GM19395 (cell line): ENCODE measurements around the gene CNIH1.
"Not testable (repeated sequence)": the region's sequence is repeated elsewhere in the genome, so short reads cannot be mapped to it uniquely, and the experiment has no call there.

Experiments used
- ATAC-seq: cut with Tn5 transposase; IDR thresholded peaks from one replicate; pipeline ENCODE4 v1.9.1; 2021; ENCODE audit warnings: mild to moderate bottlenecking, moderate library complexity; ENCODE audit not compliant: unreplicated experiment

The CNIH1 gene

DNA sequence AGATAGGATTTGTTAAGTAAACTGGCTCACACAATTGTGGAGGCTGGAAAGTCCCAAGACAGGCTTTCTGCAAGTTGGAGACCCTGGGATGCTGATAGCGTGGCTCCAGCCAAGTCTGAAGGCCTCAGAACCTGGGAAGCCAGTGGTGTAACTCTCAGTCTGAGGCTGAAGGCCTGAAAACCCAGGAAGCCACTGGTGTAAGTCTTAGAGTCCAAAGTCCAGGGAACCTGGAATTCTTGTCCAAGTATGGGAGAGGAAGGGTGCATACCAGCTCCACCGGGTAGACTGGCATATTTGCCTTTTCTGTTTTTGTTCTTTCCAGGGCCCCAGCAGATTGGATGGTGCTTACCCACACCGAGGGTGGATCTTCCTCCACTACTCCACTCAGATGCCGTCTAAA lies 29.5 kb upstream of the CNIH1 start:
- ATAC-seq: no peak

DNA sequence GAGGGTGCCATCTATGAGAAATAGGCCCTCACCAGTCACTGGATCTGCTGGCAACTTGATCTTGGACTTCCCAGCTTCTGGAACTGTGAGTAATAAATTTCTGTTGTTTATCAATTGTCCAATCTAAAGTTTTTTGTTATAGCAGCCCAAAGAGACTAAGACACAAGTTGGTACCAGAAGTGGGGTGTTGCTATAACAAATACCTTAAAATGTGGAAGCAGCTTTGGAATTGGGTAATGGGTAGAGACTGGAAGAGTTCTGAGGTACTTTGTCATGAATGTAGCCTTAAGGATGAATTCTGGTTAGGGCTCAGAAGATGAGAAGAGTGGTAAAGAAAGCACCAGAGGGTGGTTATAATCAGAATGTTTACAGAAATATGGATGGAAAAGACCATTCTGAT lies 26.1 kb upstream of the CNIH1 start:
- ATAC-seq: no peak

DNA sequence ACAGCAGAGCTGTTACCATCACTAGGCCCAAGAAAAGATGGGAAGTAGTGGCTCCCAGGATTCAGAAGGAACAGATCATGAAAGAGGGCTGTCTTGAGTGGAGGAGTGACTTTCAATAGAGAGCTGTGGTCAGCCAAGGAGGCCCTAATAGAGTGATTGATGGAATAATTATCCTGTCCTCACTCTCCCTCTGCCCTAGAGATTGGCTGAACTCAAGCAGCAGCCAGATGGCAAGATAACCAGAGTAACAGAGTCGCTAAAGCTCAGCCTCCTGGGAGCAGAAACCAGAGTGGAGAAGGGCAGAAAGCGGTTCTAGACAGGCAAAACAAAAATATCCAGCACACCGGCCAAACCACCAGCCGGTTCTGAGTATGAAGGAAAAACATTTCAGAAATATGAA lies 24.5 kb upstream of the CNIH1 start:
- no peak for ATAC-seq

DNA sequence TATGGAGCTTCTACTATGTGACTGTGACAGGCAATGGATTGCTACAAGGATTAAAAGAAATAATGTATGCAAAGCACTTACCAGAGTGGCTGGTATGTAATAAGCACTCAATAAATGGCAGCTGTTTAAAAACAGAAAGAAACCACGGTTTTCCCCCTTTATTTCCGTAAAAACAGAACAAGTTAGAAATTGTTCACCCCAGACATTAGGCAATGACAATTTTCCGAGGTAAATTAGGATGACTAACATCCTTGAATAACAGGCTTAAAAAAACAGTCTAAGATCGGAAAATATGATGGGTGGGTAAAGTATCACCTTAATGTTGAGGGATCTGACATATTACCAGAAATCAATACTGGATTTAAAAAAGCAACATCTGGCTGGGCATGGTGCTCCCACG lies 20.9 kb upstream of the CNIH1 start:
- no peak for ATAC-seq

DNA sequence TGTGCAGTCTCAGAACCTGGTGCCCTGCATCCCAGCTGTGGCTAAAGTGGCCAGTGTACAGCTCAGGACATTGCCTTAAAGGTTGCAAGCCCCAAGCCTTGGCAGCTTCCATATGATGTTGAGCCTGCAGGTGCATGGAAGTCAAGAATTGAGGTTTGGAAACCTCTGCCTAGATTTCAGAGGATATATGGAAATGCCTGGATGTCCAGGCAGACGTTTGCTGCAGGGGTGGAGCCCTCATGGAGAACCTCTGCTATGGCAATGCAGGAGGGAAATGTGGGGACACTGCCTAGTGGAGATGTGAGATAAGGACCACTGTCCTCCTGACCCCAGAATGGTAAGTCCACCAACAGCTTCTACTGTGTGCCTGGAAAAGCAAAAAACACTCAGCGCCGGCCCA lies 17.9 kb upstream of the CNIH1 start:
- no peak for ATAC-seq

DNA sequence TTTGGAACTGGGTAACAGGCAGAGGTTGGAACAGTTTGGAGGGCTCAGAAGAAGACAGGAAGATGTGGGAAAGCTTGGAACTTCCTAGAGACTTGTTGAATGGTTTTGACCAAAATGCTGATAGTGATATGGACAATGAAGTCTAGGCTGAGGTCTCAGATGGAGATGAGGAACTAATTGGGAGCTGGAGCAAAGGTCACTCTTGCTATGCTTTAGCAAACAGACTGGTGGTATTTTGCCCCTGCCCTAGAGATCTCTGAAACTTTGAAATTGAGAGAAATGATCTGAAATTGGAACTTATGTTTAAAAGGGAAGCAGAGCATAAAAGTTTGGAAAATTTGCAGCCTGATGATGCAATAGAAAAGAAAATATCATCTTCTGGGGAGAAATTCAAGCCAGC lies 17.4 kb upstream of the CNIH1 start:
- not testable (repeated sequence) for ATAC-seq

DNA sequence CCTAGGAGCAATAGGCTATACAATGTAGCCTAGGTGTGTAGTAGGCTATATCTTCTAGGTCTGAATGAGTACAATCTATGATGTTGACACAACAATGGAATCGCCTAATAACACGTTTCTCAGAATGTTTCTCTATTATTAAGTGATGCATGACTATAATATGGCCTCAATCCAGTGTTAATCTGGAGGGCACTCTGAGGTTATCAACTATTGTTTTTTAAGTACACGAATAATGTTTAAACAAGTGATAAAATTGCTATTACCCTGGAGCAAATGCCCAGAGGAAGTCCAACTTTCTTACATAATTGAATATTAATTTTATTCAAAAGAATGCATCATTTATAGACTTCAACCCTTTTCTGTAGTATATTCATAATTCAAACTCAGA lies 16.4 kb upstream of the CNIH1 start:
- no peak for ATAC-seq

DNA sequence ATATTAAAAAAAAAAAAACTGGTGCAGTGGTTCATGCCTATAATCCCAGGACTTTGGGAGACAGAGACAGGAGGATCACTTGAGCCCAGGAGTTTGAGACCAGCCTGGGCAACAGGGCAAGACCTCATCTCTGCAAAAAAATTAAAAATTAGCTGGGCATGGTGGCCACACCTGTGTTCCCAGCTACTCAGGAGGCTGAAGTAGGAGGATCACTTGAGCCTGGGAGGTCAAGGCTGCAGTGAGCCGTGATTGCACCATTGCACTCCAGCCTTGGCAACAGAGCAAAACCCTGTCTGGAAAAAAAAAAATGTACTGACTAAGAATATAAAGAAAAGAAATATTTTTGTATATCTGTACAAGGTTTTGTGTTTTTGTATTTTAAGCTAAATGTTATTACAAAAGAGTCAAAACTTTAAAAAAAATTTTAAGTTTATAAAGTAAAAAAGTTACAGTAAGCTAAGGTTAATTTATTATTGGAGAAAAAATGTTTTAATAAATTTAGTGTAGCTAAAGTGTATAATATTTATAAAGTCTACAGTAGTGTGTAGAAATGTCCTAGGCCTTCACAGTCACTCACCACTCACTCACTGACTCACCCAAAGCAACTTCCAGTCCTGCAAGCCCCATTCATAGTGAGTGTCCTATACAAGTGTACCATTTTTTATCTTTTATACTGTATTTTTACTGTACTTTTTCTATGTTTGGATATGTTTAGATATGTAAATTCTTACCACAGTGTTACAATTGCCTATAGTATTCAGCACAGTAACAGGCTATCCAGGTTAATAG lies 15.8 kb upstream of the CNIH1 start:
- not testable (repeated sequence) for ATAC-seq

DNA sequence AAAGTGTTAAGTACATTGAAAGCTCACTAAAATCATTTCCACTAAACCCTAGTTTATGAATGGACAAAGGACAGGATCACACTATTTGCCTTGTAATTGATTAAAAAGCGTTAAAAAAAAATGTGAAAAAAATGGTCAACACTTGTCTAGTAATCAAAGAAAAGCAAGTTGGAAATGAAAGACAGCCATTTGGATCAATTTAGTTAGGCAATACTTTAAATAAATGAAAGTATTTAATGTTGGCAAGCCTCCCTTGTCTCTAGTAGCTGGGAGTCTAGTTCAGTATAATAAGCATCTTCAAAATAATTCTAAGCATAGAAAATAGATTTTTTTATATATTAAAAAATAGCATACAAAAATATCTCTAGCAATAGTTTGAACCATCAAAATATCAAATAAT lies 14.2 kb upstream of the CNIH1 start:
- no peak for ATAC-seq

DNA sequence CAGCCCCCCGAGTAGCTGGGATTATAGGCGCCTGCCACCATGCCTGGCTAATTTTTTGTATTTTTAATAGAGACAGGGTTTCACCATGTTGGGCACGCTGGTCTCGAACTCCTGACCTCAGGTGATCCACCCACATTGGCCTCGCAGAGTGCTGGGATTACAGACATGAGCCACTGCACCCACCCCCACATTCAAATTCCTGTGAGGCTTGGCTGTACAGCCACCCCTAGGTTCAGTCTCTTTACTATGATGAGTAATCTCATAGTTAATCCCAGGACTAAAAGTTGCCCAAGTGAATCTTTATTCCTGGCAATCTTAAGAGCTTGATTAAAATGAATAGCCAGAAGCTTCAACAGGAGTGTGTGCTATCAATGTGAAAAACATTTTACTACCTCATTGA lies 12.8 kb upstream of the CNIH1 start:
- not testable (repeated sequence) for ATAC-seq

DNA sequence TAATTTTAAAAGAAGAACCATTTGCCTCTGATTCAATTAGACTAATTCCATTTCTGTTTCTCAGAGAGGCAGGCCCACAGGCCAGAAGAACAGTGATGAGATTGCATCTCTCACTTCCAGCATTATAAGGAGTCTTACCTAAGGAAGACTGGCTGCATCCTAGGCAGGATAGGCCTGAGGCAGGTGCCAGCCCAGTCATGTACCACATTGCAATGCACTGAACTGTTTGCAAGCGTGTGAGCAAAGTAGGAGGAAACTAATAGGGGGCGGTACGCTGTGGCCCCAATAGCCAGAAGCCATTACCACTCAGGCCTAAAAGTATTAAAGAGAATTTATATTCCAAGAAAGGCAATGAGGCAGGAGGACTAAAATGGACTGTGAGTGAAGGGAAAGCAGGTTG lies 12.1 kb upstream of the CNIH1 start:
- no peak for ATAC-seq

DNA sequence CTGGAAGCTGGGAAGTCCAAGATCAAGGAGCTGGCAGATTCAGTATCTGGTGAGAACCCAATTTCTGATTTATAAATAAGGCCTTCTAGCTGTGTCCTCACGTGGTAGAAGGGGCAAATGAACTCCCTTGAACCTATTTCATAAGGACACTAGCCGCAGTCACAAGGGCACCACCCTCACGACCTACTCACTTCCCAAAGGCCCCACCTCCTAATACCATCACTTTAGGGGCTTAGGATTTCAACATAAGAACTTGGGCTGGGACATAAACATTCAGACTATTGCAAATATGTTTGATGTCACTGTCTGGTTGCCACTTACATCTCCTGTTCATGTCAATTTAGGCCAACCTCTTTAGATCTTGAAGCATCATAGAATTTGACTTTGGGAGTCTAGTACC lies 10.8 kb upstream of the CNIH1 start:
- no peak for ATAC-seq

DNA sequence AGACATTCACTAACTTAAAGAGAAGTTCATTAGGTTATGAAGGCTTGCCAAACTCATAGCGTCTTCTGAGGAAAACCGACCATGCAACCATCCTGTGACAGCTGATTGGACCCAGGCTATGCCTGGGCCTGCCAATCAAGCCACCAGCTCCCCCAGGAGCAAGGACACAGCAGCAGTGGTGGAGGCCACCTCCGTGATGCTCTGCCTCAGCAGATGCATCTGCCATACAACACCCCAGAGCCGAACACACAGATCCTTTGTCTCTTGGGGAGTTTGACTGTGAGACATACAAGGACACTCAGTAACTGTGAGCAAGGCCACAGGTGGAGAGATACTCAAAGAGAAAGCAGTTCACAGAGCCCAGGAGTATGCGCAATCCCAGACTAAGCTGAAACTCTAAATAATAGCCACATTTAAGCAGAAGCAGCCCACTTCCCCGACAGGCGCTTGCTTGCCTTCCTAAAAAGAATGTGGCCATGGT lies 10.0 kb upstream of the CNIH1 start:
- no peak for ATAC-seq

DNA sequence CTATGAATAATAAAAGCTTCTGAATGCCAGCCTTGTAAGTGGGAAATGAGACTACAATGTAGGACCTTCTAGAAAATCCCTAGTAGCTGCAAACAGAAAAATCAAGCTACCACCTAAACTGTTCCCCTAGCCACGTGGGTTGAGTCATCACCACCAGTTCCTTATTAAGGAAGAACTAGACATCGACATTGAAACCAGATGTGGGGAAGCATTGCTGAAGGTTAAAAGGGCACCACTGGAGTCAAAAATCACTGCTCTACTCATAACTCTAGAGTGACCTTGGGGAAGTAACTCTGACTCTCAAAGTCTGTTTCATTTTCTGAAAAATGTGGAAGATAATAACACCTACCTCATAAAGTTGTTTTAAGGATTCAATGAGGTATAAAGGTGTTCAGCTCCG lies 9.4 kb upstream of the CNIH1 start:
- ATAC-seq: peak; percentile 67

DNA sequence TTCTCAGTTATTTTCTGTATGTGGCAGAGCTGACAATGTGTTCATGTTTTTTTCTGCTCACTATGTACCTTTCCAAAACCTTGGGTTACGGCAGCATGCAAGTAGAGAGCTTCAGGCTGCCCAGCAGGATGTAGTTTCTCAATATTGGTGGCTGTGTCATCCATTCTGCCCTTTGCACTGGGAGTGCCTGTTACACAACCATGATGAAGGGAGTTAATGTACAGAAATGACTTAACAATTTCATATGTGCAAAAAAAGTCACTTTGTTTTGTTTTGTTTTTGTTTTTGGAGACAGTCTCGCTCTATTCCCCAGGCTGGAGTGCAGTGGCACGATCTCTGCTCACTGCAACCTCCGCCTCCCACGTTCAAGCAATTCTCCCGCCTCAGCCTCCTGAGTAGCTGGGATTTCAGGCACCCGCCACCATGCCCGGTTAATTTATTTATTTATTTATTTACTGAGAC lies 6.1 kb upstream of the CNIH1 start:
- ATAC-seq: no peak

DNA sequence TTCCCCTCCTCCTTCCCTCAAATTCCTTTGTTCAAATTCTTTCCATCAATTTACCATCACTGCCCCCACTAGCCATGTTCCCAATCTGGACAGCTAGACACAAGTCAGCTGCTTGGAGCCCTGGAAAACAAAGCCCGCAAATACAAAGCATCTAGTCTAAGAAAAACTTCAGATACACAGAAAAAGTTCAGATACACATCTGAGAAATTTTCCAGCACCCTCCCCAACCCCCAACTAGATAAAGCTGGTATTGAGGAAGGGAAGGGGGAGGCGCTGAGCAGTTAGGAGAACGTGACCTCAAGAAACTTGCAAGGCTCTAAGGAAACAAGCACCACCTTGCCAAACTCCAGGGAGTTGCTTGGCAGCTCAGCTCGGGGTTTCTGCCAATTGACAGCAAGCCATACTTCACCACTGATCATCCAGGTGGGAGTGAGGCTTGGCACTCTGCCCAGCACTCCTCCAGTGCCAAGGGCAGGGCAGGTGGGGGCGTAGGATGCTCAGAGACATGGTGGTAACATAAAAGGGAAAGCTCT lies 5.1 kb upstream of the CNIH1 start:
- no peak for ATAC-seq

DNA sequence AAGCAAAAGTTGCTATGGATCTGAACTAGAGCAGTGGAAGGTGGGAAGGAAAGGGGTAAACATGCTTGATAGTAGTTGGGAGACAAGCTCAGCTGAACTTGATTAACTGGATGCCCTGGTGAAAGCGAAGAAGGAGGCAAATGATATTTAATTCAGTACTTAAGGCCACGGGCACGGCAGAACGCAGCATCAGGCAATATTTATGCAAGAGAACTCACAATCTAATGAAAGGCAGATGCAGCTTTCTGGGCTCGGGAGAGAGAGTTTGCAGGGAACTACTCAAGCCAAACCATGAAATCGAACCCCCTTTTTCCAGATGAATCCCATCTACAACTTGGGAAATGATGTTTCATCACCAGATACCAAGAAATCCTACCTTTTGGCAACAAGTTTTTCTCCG lies 3.5 kb upstream of the CNIH1 start:
- no peak for ATAC-seq

DNA sequence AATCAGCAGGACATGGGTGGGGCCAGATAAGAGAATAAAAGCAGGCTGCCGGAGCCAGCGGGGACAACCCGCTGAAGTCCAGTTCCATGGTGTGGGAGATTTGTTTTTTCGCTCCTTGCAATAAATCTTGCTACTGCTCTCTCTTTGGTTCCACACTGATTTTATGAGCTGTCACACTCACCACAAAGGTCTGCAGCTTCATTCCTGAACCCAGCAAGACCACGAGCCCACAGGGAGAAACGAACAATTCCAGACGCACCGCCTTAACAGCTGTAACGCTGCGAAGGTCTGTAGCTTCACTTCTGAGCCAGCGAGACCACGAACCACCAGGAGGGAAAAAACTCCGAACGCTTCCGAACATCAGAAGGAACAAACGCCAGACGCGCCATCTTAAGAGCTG lies 2.8 kb upstream of the CNIH1 start:
- no peak for ATAC-seq

DNA sequence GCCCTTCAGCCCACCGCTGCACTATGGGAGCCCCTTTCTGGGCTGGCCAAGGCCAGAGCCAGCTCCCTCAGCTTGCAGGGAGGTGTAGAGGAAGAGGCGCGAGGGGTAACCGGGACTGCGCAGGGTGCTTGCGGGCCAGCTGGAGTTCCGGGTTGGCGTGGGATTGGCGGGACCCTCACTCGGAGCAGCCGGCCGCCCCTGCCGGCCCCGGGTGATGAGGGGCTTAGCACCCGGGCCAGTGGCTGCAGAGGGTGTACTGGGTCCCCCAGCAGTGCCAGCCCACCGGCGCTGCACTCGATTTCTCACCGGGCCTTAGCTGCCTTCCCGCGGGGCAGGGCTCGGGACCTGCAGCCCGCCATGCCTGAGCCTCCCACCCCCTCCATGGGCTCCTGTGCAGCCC lies 1.8 kb upstream of the CNIH1 start:
- ATAC-seq: not testable (repeated sequence)

DNA sequence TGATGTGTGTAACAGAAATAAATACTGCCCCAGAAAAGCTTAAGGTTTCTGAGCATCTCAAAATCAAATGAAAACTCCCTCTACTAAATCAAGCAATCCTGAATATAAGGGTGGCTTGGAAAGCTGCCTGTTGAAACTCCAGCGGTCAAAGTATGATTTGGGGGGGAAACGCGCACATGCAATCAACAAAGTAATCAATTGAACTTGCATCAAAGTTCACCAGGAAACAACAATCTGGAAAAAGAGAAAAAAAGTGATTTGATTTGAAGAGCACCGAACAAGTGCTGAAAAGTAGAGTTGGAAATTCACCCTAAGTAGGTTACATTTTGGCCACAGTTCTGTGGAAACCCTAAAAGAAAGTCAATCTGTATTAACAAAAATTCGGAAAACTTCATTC lies 700 bp downstream of the CNIH1 start:
- ATAC-seq: no peak

DNA sequence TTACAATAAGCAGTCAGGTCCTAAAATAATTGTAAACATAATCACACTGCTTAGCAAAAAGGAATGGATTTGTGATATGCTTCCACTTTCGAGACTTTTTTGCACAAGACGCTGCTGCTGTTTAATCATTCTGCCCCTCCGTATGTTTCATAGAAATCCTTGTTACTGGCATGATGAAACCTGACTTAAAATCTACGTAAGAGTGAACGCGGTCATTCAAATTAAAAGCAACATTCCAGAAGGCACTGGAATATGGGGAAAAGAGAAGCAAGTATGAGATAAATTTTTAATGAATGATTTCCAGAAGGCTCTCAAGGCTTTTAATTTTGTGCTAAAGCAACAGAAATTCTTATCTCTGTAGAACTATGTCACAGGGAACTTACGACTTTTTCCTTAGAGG lies 1.1 kb downstream of the CNIH1 start:
- no peak for ATAC-seq

DNA sequence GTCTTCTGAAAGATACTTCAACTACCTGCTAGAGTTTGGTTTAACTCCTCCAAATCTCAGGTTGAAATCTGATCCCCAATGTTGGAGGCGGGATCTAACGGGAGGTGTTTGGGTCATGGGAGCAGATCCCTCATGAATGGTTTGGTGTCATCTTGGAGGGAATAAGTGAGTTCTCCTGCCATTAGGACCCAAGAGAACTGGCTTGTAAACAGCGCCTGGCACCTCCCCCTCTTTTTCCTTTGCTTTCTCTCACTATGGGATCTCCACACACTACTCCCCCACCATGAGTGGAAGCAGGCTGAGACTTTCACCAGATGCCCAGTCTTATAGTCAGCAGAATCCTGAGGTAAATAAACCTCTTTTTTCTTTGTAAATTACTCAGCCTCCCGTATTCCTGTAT lies 2.5 kb downstream of the CNIH1 start:
- ATAC-seq: no peak

DNA sequence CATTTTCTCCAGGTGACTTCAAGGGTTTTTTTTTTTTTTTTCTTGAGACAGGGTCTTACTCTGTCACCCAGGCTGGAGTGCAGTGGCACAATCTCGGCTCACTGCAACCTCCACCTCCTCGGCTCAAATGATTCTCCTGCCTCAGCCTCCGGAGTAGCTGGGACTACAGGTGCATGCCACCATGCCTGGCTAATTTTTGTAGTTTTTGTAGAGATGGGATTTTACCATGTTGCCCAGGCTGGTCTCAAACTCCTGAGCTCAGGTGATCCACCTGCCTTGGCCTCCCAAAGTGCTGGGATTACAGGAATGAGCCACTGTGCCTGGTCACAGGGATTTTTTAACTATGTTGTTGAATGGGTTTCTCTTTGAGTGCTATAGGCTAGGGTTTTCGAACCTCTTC lies 3.2 kb downstream of the CNIH1 start:
- ATAC-seq: not testable (repeated sequence)
